Stimulated activated naive CD8-positive, alpha-beta T cell treated with anti-CD3 and anti-CD28 coated beads, Interleukin-15, amount 100 ng/mL, for 72 hours (primary cell): Measurements from ENCODE around the gene NCKAP5L.
A peak's percentile ranks its signal among the peaks of the same experiment; 100 is the strongest.
"Not testable (repeated sequence)": the region's sequence is repeated elsewhere in the genome, so short reads cannot be mapped to it uniquely, and the experiment has no call there.

ENCODE experiments used
- ATAC-seq: fragments of 150-1000 bp; cut with Tn5 transposase; 2 replicates; pipeline ENCODE4 v1.10.0; 2021; ENCODE audit warnings: mild to moderate bottlenecking, moderate library complexity
- DNase-seq, 2 donors: peaks; one replicate each; pipeline ENCODE4 v3.0.0; 2021 to 2022
- H3K27ac Mint-ChIP-seq, 2 donors: one replicate each; pipeline ENCODE4 v1.8.0; 2022; ENCODE audit warnings: mild to moderate bottlenecking in 2 of 2, mixed read lengths in 2 of 2, moderate library complexity in 2 of 2
- H3K27me3 Mint-ChIP-seq: one replicate; pipeline ENCODE4 v1.8.0; 2022; ENCODE audit warnings: mixed read lengths
- H3K4me1 Mint-ChIP-seq: one replicate; pipeline ENCODE4 v1.8.0; 2022; ENCODE audit warnings: mild to moderate bottlenecking, mixed read lengths
- H3K4me3 Mint-ChIP-seq, 2 donors: one replicate each; pipeline ENCODE4 v1.8.0; 2022; ENCODE audit warnings: mild to moderate bottlenecking in 2 of 2, mixed read lengths in 2 of 2, moderate library complexity in 1 of 2
- H3K9me3 Mint-ChIP-seq, 2 donors: one replicate each; pipeline ENCODE4 v1.8.0; 2022; ENCODE audit warnings: mixed read lengths in 2 of 2

The NCKAP5L gene

GRCh38 chr12:49789992-49790391 is 38.2 kb downstream of the NCKAP5L start:
- Mint-ChIP-seq H3K9me3 (peaks cover 0 to 7% of the 10 kb centered on the region in 2 donors), H3K27me3 (no peaks in the 10 kb centered on the region), H3K4me3 (no peak overlapping the region), H3K4me1 (no peaks in the 10 kb centered on the region), H3K27ac (no peak overlapping the region)
- ATAC-seq = no peak
- no peak for DNase-seq

- Mint-ChIP-seq H3K4me3 (no peak overlapping the region), H3K4me1 (no peaks in the 10 kb centered on the region), H3K27me3 (peaks cover 15% of the 10 kb centered on the region), H3K27ac (no peak overlapping the region), H3K9me3 (peaks cover 0 to 7% of the 10 kb centered on the region in 2 donors)
- no peak for DNase-seq
- no peak for ATAC-seq
Measured at GRCh38 chr12:49787672-49788071, 40.5 kb downstream of the NCKAP5L start.

DNA sequence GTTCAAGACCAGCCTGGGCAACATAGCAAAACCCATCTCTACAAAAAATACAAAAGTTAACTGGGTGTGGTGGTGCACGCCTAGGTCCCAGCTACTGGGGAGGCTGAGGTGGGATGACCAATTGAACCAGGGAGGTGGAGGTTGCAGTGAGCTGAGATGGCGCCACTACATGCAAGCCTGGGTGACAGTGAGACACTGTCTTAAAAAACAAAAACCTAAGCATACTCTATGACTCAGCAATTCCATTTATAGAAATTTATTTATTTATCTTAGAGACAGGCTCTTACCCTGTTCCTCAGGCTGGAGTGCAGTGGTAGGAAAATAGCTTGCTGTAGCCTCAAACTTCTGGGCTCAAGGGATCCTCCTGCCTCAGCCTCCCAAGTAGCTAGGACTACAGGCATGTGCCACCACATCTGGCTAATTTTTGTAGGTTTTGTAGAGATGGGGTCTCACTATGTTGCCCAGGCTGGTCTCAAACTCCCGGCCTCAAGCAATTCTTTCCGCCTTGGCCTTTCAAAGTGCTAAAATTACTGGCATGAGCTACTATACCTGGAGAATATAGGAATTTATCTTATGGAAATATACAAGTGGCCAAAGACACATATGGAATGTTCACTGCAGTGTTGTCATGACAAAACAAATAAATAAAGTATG is 43.3 kb downstream of the NCKAP5L start:
- Mint-ChIP-seq H3K27ac (no peak overlapping the region), H3K4me3 (no peak overlapping the region), H3K27me3 (peaks cover 25% of the 10 kb centered on the region), H3K9me3 (peaks cover 0 to 7% of the 10 kb centered on the region in 2 donors), H3K4me1 (no peaks in the 10 kb centered on the region)
- DNase-seq (no peak), ATAC-seq (no peak)

- DNase-seq = no peak
Measured at GRCh38 chr12:49783917-49784676, 44.1 kb downstream of the NCKAP5L start.

GRCh38 chr12:49780914-49781313 is 47.3 kb downstream of the NCKAP5L start:
- not testable (repeated sequence) for H3K4me3 Mint-ChIP-seq
- Mint-ChIP-seq H3K4me1 (peaks cover 23% of the 10 kb centered on the region), H3K27me3 (peaks cover 36% of the 10 kb centered on the region)

More at GRCh38 chr12:49783917-49784676, 44.1 kb downstream of the NCKAP5L start:
- peaks cover 0 to 7% of the 10 kb centered on the region in 2 donors for H3K9me3 Mint-ChIP-seq
- no peaks in the 10 kb centered on the region for H3K4me1 Mint-ChIP-seq
- no peak overlapping the region for H3K4me3 Mint-ChIP-seq
- H3K27ac Mint-ChIP-seq = no peak overlapping the region
- peaks cover 32% of the 10 kb centered on the region for H3K27me3 Mint-ChIP-seq
- ATAC-seq = no peak

GRCh38 chr12:49779581-49779980 is 48.6 kb downstream of the NCKAP5L start:
- Mint-ChIP-seq H3K27ac (no peak overlapping the region), H3K9me3 (no peaks in the 10 kb centered on the region), H3K4me1 (peaks cover 24% of the 10 kb centered on the region), H3K27me3 (peaks cover 35% of the 10 kb centered on the region), H3K4me3 (no peak overlapping the region)
- DNase-seq (no peak), ATAC-seq (no peak)

More at GRCh38 chr12:49780914-49781313, 47.3 kb downstream of the NCKAP5L start:
- not testable (repeated sequence) for H3K27ac Mint-ChIP-seq, H3K9me3 Mint-ChIP-seq, DNase-seq, ATAC-seq

DNA sequence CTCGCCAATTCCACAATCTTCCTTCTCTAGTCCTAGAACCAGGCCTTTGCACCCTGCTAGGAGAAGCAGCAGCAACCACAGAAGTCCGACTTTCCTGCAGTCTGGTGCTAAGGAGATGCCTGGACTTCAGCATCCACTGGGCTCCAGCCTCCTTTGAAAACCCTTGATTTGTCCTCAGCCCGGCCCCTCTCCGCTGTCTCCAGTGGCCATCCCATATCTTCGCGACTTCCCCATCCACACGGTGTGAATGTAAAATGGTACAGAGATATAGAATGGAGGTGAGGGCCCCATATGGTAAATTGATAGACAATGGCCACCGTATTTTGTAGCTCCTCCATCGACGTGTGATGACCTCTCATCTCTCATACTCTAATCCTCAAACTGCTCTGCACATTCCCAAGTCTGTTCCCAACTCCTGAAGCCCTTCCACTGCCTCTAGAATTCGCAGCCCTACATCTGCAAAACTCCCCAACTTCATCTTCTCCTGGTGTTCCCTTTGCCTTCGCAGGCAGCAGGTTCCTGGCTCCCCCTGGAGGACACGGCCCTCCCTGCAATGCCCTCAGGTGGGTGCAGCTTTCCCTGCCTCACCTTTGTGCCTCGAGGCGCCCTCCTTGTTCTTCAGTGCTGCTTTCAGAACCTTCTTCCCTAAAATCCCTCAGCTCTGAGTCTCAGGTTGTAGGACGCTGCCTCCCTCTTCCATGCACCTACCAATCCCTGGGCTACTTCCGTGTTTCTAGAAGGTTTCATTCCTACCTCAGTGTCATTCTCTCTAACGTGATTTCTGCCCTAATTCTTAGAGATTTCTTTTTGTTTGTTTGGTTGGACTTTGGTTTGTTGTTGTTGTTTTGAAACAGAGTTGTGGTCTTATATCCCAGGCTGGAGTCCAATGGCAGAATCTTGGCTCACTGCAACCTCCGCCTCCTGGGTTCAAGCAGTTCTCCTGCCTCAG is 50.1 kb downstream of the NCKAP5L start:
- H3K27ac Mint-ChIP-seq = peak overlapping the region in 1 of 2 donors; percentile 41
- H3K4me3 Mint-ChIP-seq = peak overlapping the region in 1 of 2 donors; percentile 1
- peaks cover 24% of the 10 kb centered on the region for H3K4me1 Mint-ChIP-seq
- no peaks in the 10 kb centered on the region for H3K9me3 Mint-ChIP-seq
- peaks cover 21% of the 10 kb centered on the region for H3K27me3 Mint-ChIP-seq
- ATAC-seq (peak; percentile 69), DNase-seq (peak; percentile 62 to 68)

GRCh38 chr12:49777341-49777740 is 50.9 kb downstream of the NCKAP5L start:
- Mint-ChIP-seq H3K4me1 (peaks cover 24% of the 10 kb centered on the region), H3K4me3 (no peak overlapping the region), H3K27ac (peak overlapping the region; percentile 86 to 97), H3K27me3 (peaks cover 21% of the 10 kb centered on the region), H3K9me3 (no peaks in the 10 kb centered on the region)
- DNase-seq (no peak), ATAC-seq (no peak)

GRCh38 chr12:49776858-49777257 is 51.4 kb downstream of the NCKAP5L start:
- Mint-ChIP-seq H3K27ac (peak overlapping the region; percentile 86 to 97), H3K4me3 (peak overlapping the region in 1 of 2 donors; percentile 17), H3K4me1 (peaks cover 24% of the 10 kb centered on the region), H3K27me3 (peaks cover 21% of the 10 kb centered on the region), H3K9me3 (no peaks in the 10 kb centered on the region)
- DNase-seq (no peak), ATAC-seq (no peak)

DNA sequence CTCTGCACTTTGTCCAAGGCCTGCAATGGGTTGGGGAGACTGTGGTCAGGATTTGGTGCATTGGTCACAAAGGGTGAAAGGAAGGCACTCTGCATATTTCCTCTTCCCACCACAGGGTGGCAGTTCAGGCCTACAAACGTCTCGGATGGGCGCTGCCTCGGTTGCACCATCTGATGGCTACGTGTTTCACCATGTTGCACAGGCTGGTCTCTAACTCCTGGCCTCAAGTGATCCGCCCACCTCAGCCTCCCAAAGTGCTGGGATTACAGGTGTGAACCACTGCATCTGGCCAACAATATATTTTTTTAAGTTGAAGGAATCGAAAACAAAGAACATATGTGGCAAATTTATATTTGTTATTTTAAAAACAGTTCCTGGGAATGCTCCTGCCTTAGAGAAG is 51.8 kb downstream of the NCKAP5L start:
- H3K27me3 Mint-ChIP-seq = peaks cover 21% of the 10 kb centered on the region

DNA sequence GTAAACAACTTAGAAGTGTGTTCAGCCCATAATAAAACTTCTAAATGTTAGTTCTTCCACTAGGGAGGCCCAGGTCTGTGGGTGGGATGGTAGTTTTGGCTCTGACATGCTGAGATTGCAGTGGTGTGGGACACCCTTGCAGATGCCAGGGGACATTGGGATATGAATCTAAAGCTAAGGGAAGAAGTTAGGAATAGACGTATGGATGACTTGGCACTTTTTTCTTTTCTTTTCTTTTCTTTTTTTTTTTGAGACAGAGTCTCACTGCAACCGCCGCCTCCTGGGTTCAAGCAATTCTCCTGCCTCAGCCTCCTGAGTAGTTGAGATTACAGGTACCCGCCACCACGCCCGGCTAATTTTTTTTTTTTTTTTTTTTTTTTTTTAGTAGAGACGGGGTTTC is 55.1 kb downstream of the NCKAP5L start:
- H3K27me3 Mint-ChIP-seq, H3K9me3 Mint-ChIP-seq, H3K4me3 Mint-ChIP-seq, DNase-seq, H3K27ac Mint-ChIP-seq, ATAC-seq: not testable (repeated sequence)
- peaks cover 20% of the 10 kb centered on the region for H3K4me1 Mint-ChIP-seq

More for the DNA sequence above, 51.8 kb downstream of the NCKAP5L start:
- DNase-seq = peak; percentile 64 to 78
- H3K4me1 Mint-ChIP-seq = peaks cover 24% of the 10 kb centered on the region
- H3K9me3 Mint-ChIP-seq = no peaks in the 10 kb centered on the region
- H3K4me3 Mint-ChIP-seq = peak overlapping the region in 1 of 2 donors; percentile 52
- H3K27ac Mint-ChIP-seq = peak overlapping the region; percentile 84 to 98
- peak; percentile 98 for ATAC-seq

- H3K9me3 Mint-ChIP-seq = no peaks in the 10 kb centered on the region
- peak; percentile 47 for ATAC-seq
- peak overlapping the region; percentile 22 to 38 for H3K27ac Mint-ChIP-seq
- DNase-seq = no peak
- no peak overlapping the region for H3K4me3 Mint-ChIP-seq
- no peaks in the 10 kb centered on the region for H3K27me3 Mint-ChIP-seq
- H3K4me1 Mint-ChIP-seq = peaks cover 43% of the 10 kb centered on the region
Measured at GRCh38 chr12:49767333-49767732, 60.9 kb downstream of the NCKAP5L start.

GRCh38 chr12:49766115-49766455 is 62.1 kb downstream of the NCKAP5L start:
- Mint-ChIP-seq H3K4me1 (peaks cover 56% of the 10 kb centered on the region), H3K9me3 (no peaks in the 10 kb centered on the region), H3K27ac (peak overlapping the region in 1 of 2 donors; percentile 69), H3K4me3 (no peak overlapping the region), H3K27me3 (no peaks in the 10 kb centered on the region)
- no peak for ATAC-seq
- no peak for DNase-seq

- DNase-seq = no peak
- no peak for ATAC-seq
- Mint-ChIP-seq H3K4me3 (peak overlapping the region; percentile 52 to 71), H3K27ac (peak overlapping the region; percentile 42 to 85), H3K27me3 (no peaks in the 10 kb centered on the region), H3K9me3 (no peaks in the 10 kb centered on the region), H3K4me1 (peaks cover 74% of the 10 kb centered on the region)
Measured at GRCh38 chr12:49764126-49764525, 64.1 kb downstream of the NCKAP5L start.

DNA sequence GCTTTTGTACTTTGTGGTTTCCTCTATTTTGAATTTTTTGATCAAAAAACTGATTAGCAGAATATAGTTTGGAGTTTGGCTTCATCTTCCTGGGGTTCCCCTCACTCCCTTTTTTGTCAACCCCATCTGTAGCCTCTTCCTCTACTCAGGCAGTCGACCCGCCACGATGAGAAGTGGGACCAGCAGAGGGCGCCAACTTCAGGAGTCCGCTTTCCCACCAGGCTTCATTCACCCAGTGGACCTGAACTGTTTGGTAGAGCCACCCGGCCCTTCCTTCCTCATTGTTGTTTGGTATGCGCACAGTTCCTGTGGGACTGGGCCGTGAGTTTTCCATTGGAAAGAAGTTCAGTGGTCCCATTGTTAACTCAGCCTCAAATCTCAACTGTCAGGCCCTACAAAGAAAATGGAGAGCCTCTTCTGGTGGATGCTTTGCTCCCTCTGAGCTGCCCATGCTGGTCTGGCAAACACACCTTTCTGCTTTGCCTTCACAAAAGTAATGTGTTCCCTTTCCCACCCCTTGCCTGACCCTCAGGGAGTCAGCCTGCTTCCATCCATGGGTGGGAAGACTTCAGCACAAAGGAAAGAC is 65.1 kb downstream of the NCKAP5L start:
- DNase-seq (peak; percentile 75 to 79), ATAC-seq (peak; percentile 71)
- peaks cover 79% of the 10 kb centered on the region for H3K4me1 Mint-ChIP-seq
- peak overlapping the region; percentile 62 to 85 for H3K27ac Mint-ChIP-seq
- H3K4me3 Mint-ChIP-seq = peak overlapping the region; percentile 52 to 71
- H3K27me3 Mint-ChIP-seq = no peaks in the 10 kb centered on the region
- H3K9me3 Mint-ChIP-seq = no peaks in the 10 kb centered on the region
